HEK293 (cell line): ENCODE measurements around the gene ARL16.

Source experiments
- ATF2 ChIP-seq: fragments of 450-650 bp; formaldehyde crosslinking; IDR thresholded peaks from 2 replicates; pipeline ENCODE4 v1.5.1; 2016; ENCODE audit warnings: missing biosample characterization, missing genetic modification characterization, low read depth
- GFI1B ChIP-seq: fragments of 450-650 bp; formaldehyde crosslinking; IDR thresholded peaks from 2 replicates; pipeline ENCODE4 v1.5.1; 2016; ENCODE audit warnings: missing biosample characterization, missing genetic modification characterization
- GLIS2 ChIP-seq: fragments of 450-650 bp; formaldehyde crosslinking; IDR thresholded peaks from 2 replicates; pipeline ENCODE4 v1.5.1; 2016; ENCODE audit warnings: missing biosample characterization, missing genetic modification characterization
- KLF1 ChIP-seq: fragments of 450-650 bp; formaldehyde crosslinking; IDR thresholded peaks from 2 replicates; pipeline ENCODE4 v1.5.1; 2016; ENCODE audit warnings: missing biosample characterization, missing genetic modification characterization
- KLF16 ChIP-seq: fragments of 450-650 bp; formaldehyde crosslinking; IDR thresholded peaks from 2 replicates; pipeline ENCODE4 v1.5.1; 2017; ENCODE audit warnings: missing biosample characterization, missing genetic modification characterization
- OSR2 ChIP-seq: fragments of 450-650 bp; formaldehyde crosslinking; IDR thresholded peaks from 2 replicates; pipeline ENCODE4 v1.5.1; 2016; ENCODE audit warnings: missing biosample characterization, missing genetic modification characterization
- SCRT1 ChIP-seq: fragments of 450-650 bp; formaldehyde crosslinking; IDR thresholded peaks from 2 replicates; pipeline ENCODE4 v1.5.1; 2016; ENCODE audit warnings: missing biosample characterization, missing genetic modification characterization, borderline replicate concordance
- SCRT2 ChIP-seq: fragments of 450-650 bp; formaldehyde crosslinking; IDR thresholded peaks from 2 replicates; pipeline ENCODE4 v1.5.1; 2016; ENCODE audit warnings: missing biosample characterization, missing genetic modification characterization
- TCF7L2 ChIP-seq: IDR thresholded peaks from 2 replicates; pipeline ENCODE4 v1.6.1; 2011; ENCODE audit warnings: low read depth, mild to moderate bottlenecking, inconsistent platforms, low read length, moderate library complexity, borderline replicate concordance
- ZBTB26 ChIP-seq: fragments of 450-650 bp; formaldehyde crosslinking; optimal IDR thresholded peaks from 2 replicates; pipeline ENCODE3; 2016; ENCODE audit warnings: missing biosample characterization, mild to moderate bottlenecking, missing genetic modification characterization
- ZBTB8A ChIP-seq: fragments of 450-650 bp; formaldehyde crosslinking; IDR thresholded peaks from 2 replicates; pipeline ENCODE4 v1.5.1; 2016; ENCODE audit warnings: missing biosample characterization, missing genetic modification characterization
- ZNF112 ChIP-seq: fragments of 450-650 bp; formaldehyde crosslinking; IDR thresholded peaks from 2 replicates; pipeline ENCODE4 v1.5.0; 2017; ENCODE audit warnings: missing biosample characterization, missing genetic modification characterization
- ZNF138 ChIP-seq: fragments of 450-650 bp; formaldehyde crosslinking; IDR thresholded peaks from 2 replicates; pipeline ENCODE4 v1.5.1; 2016; ENCODE audit warnings: missing biosample characterization, missing genetic modification characterization, borderline replicate concordance
- ZNF140 ChIP-seq: fragments of 450-650 bp; formaldehyde crosslinking; IDR thresholded peaks from 2 replicates; pipeline ENCODE4 v1.5.1; 2016; ENCODE audit warnings: missing biosample characterization, missing genetic modification characterization
- ZNF18 ChIP-seq: fragments of 450-650 bp; formaldehyde crosslinking; IDR thresholded peaks from 2 replicates; pipeline ENCODE4 v1.5.1; 2016; ENCODE audit warnings: missing biosample characterization, missing genetic modification characterization
- ZNF23 ChIP-seq: fragments of 450-650 bp; formaldehyde crosslinking; IDR thresholded peaks from 2 replicates; pipeline ENCODE4 v1.5.1; 2016; ENCODE audit warnings: missing biosample characterization, missing genetic modification characterization, borderline replicate concordance
- ZNF302 ChIP-seq: fragments of 450-650 bp; formaldehyde crosslinking; IDR thresholded peaks from 2 replicates; pipeline ENCODE4 v1.5.1; 2016; ENCODE audit warnings: missing biosample characterization, missing genetic modification characterization, low read depth
- ZNF341 ChIP-seq: fragments of 450-650 bp; formaldehyde crosslinking; IDR thresholded peaks from 2 replicates; pipeline ENCODE4; 2016; ENCODE audit warnings: low read depth, missing biosample characterization, missing genetic modification characterization
- ZNF366 ChIP-seq: fragments of 450-650 bp; formaldehyde crosslinking; conservative IDR thresholded peaks from 2 replicates; pipeline ENCODE4 v1.5.1; 2016; ENCODE audit warnings: missing biosample characterization, missing genetic modification characterization
- ZNF404 ChIP-seq: fragments of 450-650 bp; formaldehyde crosslinking; IDR thresholded peaks from 2 replicates; pipeline ENCODE4 v1.5.1; 2017; ENCODE audit warnings: missing biosample characterization, missing genetic modification characterization
- ZNF501 ChIP-seq: fragments of 450-650 bp; formaldehyde crosslinking; IDR thresholded peaks from 2 replicates; pipeline ENCODE4 v1.5.1; 2016; ENCODE audit warnings: missing biosample characterization, missing genetic modification characterization
- ZNF560 ChIP-seq: fragments of 450-650 bp; formaldehyde crosslinking; IDR thresholded peaks from 2 replicates; pipeline ENCODE4 v1.5.1; 2017; ENCODE audit warnings: missing biosample characterization, missing genetic modification characterization, borderline replicate concordance
- ZNF664 ChIP-seq: fragments of 450-650 bp; formaldehyde crosslinking; IDR thresholded peaks from 2 replicates; pipeline ENCODE4 v1.5.1; 2016; ENCODE audit warnings: missing biosample characterization, missing genetic modification characterization
- ZNF670 ChIP-seq: fragments of 450-650 bp; formaldehyde crosslinking; IDR thresholded peaks from 2 replicates; pipeline ENCODE4 v1.5.1; 2016; ENCODE audit warnings: missing biosample characterization, missing genetic modification characterization, low read depth
- ZNF692 ChIP-seq: fragments of 450-650 bp; formaldehyde crosslinking; IDR thresholded peaks from 2 replicates; pipeline ENCODE4 v1.5.1; 2016; ENCODE audit warnings: missing biosample characterization, missing genetic modification characterization
- ZNF785 ChIP-seq: fragments of 450-650 bp; formaldehyde crosslinking; IDR thresholded peaks from 2 replicates; pipeline ENCODE4 v1.5.1; 2016; ENCODE audit warnings: missing biosample characterization, missing genetic modification characterization
- ZNF792 ChIP-seq: fragments of 450-650 bp; formaldehyde crosslinking; IDR thresholded peaks from 2 replicates; pipeline ENCODE4 v1.5.1; 2016; ENCODE audit warnings: missing biosample characterization, missing genetic modification characterization
- ZNF843 ChIP-seq: fragments of 450-650 bp; formaldehyde crosslinking; IDR thresholded peaks from 2 replicates; pipeline ENCODE4 v1.5.1; 2016; ENCODE audit warnings: missing biosample characterization, missing genetic modification characterization
- ZSCAN18 ChIP-seq: fragments of 450-650 bp; formaldehyde crosslinking; IDR thresholded peaks from 2 replicates; pipeline ENCODE4 v1.5.1; 2016; ENCODE audit warnings: missing biosample characterization, missing genetic modification characterization
- TF ChIP-seq, protein P1 (sequence below): fragments of 450-650 bp; formaldehyde crosslinking; IDR thresholded peaks from 2 replicates; pipeline ENCODE4 v1.5.1; 2017; ENCODE audit warnings: missing biosample characterization, missing genetic modification characterization
- TF ChIP-seq, protein P2 (sequence below): fragments of 450-650 bp; formaldehyde crosslinking; IDR thresholded peaks from 2 replicates; pipeline ENCODE4 v1.5.1; 2017; ENCODE audit warnings: missing biosample characterization, missing genetic modification characterization

ARL16 gene

DNA sequence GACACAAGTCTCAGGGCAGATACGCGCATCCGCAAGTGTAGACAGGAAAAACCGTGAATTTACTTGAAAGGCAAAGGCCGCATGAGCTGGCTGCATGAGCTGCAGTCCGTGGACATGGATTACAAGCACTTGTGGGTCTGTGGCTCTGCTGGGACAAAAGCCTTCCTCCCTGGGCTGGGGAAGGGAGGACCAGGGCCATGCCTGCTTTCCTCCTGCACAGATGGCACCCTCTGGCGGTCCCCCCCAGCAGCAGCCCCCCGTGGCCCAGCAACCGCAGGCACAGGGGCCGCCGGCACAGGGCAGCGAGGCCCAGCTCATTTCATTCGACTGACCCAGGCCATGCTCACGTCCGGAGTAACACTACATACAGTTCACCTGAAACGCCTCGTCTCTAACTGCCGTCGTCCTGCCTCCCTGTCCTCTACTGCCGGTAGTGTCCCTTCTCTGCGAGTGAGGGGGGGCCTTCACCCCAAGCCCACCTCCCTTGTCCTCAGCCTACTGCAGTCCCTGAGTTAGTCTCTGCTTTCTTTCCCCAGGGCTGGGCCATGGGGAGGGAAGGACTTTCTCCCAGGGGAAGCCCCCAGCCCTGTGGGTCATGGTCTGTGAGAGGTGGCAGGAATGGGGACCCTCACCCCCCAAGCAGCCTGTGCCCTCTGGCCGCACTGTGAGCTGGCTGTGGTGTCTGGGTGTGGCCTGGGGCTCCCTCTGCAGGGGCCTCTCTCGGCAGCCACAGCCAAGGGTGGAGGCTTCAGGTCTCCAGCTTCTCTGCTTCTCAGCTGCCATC lies 17.9 kb upstream of the ARL16 start (continued):
- TF ChIP-seq ATF2 (tag by site-specific recombination) = no peak
- TF ChIP-seq OSR2 (tag by site-specific recombination) = no peak
- TF ChIP-seq ZSCAN18 (tag by site-specific recombination) = no peak
- TF ChIP-seq ZNF140 (tag by site-specific recombination) = no peak
- TF ChIP-seq, protein P1, sequence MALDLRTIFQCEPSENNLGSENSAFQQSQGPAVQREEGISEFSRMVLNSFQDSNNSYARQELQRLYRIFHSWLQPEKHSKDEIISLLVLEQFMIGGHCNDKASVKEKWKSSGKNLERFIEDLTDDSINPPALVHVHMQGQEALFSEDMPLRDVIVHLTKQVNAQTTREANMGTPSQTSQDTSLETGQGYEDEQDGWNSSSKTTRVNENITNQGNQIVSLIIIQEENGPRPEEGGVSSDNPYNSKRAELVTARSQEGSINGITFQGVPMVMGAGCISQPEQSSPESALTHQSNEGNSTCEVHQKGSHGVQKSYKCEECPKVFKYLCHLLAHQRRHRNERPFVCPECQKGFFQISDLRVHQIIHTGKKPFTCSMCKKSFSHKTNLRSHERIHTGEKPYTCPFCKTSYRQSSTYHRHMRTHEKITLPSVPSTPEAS (tag by site-specific recombination) = no peak
- TF ChIP-seq ZBTB26 (tag by site-specific recombination) = no peak
- TF ChIP-seq ZNF112 = no peak
- no peak for TF ChIP-seq ZNF302 (tag by site-specific recombination)
- no peak for TF ChIP-seq ZNF404 (tag by site-specific recombination)
- TF ChIP-seq ZNF501 (tag by site-specific recombination) = no peak
- no peak for TF ChIP-seq ZNF366 (tag by site-specific recombination)
- no peak for TF ChIP-seq ZNF785
- TF ChIP-seq ZNF341 (tag by site-specific recombination) = no peak
- TF ChIP-seq ZNF138 (tag by site-specific recombination) = no peak
- TF ChIP-seq, protein P2, sequence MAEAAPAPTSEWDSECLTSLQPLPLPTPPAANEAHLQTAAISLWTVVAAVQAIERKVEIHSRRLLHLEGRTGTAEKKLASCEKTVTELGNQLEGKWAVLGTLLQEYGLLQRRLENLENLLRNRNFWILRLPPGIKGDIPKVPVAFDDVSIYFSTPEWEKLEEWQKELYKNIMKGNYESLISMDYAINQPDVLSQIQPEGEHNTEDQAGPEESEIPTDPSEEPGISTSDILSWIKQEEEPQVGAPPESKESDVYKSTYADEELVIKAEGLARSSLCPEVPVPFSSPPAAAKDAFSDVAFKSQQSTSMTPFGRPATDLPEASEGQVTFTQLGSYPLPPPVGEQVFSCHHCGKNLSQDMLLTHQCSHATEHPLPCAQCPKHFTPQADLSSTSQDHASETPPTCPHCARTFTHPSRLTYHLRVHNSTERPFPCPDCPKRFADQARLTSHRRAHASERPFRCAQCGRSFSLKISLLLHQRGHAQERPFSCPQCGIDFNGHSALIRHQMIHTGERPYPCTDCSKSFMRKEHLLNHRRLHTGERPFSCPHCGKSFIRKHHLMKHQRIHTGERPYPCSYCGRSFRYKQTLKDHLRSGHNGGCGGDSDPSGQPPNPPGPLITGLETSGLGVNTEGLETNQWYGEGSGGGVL (tag by site-specific recombination) = no peak
- TF ChIP-seq KLF16 = no peak
- TF ChIP-seq SCRT2 (tag by site-specific recombination) = peak; percentile 38
- TF ChIP-seq ZBTB8A (tag by site-specific recombination) = no peak; the same call in 1 of the 2 replicates
- TF ChIP-seq ZNF560 (tag by site-specific recombination) = no peak
- no peak for TF ChIP-seq ZNF664 (tag by site-specific recombination)
- TF ChIP-seq ZNF792 (tag by site-specific recombination) = no peak
- peak; percentile 93 for TF ChIP-seq GLIS2 (tag by site-specific recombination)
- no peak for TF ChIP-seq KLF1
- TF ChIP-seq ZNF670 (tag by site-specific recombination) = no peak
- 0 out of 2 replicates have a peak, but pooled peaks have one; percentile 37 for TF ChIP-seq ZNF692 (tag by site-specific recombination)
- no peak for TF ChIP-seq ZNF843 (tag by site-specific recombination)
- TF ChIP-seq TCF7L2 = no peak
- TF ChIP-seq ZNF23 (tag by site-specific recombination) = no peak
- TF ChIP-seq SCRT1 (tag by site-specific recombination) = no peak
- no peak for TF ChIP-seq GFI1B (tag by site-specific recombination)
- no peak for TF ChIP-seq ZNF18
